Measurements from ENCODE around the gene AK8.

DNA sequence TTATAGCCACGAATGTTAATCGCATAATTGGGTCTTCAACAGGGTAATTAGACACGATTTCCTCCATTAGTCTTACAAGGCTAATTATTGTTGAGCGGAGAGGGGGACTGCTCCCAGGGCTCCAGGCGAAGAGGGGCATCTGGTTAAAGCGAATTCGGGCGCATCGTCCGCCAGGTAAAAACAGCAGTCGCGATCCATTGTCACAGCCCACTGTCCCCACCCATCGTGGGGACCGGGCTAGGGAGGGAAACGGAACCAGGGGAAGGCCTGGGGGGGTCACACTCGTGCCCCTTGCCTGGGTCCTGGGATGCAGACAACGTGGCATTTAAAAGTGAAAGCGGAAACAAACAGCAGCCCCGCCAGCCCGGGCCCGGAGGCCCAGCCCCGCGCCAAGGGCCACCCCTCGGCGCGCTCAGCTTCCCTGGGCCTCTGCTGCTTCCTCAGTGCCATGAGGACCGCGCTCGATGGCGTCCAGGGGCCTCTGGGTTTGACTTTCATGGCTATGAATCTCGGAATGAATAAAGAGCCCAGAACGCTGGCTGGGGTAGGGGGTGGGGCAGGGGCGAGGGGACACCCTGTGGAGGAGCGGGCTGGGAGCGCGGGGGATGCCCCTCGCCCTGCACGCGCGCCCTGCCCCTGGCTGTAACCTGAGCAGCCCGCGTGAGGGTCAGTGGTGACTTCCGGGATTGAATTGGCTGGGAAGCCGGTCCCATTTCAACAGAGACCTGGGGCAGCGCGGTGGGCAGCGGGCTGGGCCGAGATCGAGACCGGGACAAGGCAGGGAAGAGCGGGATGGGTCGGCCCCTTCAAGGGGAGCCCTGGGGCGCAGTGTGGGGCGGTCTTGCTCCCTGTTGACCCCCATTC, 107.9 kb downstream of the AK8 start:
- peak; percentile 48 for TF ChIP-seq POLR2AphosphoS5 (IDR thresholded peaks at IDR 0.05; ENCODE audit: low read depth)
- TF ChIP-seq EZH2 (IDR thresholded peaks at IDR 0.05; ENCODE audit: low read depth, unreplicated experiment), result no peak
- TF ChIP-seq, protein P1, sequence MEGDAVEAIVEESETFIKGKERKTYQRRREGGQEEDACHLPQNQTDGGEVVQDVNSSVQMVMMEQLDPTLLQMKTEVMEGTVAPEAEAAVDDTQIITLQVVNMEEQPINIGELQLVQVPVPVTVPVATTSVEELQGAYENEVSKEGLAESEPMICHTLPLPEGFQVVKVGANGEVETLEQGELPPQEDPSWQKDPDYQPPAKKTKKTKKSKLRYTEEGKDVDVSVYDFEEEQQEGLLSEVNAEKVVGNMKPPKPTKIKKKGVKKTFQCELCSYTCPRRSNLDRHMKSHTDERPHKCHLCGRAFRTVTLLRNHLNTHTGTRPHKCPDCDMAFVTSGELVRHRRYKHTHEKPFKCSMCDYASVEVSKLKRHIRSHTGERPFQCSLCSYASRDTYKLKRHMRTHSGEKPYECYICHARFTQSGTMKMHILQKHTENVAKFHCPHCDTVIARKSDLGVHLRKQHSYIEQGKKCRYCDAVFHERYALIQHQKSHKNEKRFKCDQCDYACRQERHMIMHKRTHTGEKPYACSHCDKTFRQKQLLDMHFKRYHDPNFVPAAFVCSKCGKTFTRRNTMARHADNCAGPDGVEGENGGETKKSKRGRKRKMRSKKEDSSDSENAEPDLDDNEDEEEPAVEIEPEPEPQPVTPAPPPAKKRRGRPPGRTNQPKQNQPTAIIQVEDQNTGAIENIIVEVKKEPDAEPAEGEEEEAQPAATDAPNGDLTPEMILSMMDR (conservative IDR thresholded peaks at IDR 0.05; ENCODE audit: low read depth in 2 of 2), result no peak
- no peak for TF ChIP-seq ZNF114 (CRISPR knock-in tag; IDR thresholded peaks at IDR 0.05)
- TF ChIP-seq CREB1 (CRISPR knock-in tag; IDR thresholded peaks at IDR 0.05; ENCODE audit: low read depth), result no peak
- TF ChIP-seq NANOG (IDR thresholded peaks at IDR 0.05; ENCODE audit: borderline replicate concordance), result no peak
- TF ChIP-seq, protein P2, sequence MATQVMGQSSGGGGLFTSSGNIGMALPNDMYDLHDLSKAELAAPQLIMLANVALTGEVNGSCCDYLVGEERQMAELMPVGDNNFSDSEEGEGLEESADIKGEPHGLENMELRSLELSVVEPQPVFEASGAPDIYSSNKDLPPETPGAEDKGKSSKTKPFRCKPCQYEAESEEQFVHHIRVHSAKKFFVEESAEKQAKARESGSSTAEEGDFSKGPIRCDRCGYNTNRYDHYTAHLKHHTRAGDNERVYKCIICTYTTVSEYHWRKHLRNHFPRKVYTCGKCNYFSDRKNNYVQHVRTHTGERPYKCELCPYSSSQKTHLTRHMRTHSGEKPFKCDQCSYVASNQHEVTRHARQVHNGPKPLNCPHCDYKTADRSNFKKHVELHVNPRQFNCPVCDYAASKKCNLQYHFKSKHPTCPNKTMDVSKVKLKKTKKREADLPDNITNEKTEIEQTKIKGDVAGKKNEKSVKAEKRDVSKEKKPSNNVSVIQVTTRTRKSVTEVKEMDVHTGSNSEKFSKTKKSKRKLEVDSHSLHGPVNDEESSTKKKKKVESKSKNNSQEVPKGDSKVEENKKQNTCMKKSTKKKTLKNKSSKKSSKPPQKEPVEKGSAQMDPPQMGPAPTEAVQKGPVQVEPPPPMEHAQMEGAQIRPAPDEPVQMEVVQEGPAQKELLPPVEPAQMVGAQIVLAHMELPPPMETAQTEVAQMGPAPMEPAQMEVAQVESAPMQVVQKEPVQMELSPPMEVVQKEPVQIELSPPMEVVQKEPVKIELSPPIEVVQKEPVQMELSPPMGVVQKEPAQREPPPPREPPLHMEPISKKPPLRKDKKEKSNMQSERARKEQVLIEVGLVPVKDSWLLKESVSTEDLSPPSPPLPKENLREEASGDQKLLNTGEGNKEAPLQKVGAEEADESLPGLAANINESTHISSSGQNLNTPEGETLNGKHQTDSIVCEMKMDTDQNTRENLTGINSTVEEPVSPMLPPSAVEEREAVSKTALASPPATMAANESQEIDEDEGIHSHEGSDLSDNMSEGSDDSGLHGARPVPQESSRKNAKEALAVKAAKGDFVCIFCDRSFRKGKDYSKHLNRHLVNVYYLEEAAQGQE (IDR thresholded peaks at IDR 0.05; ENCODE audit: unreplicated experiment), result no peak
- no peak for TF ChIP-seq JUNB (IDR thresholded peaks at IDR 0.05; ENCODE audit: unreplicated experiment)
- TF ChIP-seq EZH2phosphoT487 (IDR thresholded peaks at IDR 0.05; ENCODE audit: unreplicated experiment), result no peak
- TF ChIP-seq, protein P3, sequence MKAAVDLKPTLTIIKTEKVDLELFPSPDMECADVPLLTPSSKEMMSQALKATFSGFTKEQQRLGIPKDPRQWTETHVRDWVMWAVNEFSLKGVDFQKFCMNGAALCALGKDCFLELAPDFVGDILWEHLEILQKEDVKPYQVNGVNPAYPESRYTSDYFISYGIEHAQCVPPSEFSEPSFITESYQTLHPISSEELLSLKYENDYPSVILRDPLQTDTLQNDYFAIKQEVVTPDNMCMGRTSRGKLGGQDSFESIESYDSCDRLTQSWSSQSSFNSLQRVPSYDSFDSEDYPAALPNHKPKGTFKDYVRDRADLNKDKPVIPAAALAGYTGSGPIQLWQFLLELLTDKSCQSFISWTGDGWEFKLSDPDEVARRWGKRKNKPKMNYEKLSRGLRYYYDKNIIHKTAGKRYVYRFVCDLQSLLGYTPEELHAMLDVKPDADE (IDR thresholded peaks at IDR 0.05), result no peak
- TF ChIP-seq, protein P4, sequence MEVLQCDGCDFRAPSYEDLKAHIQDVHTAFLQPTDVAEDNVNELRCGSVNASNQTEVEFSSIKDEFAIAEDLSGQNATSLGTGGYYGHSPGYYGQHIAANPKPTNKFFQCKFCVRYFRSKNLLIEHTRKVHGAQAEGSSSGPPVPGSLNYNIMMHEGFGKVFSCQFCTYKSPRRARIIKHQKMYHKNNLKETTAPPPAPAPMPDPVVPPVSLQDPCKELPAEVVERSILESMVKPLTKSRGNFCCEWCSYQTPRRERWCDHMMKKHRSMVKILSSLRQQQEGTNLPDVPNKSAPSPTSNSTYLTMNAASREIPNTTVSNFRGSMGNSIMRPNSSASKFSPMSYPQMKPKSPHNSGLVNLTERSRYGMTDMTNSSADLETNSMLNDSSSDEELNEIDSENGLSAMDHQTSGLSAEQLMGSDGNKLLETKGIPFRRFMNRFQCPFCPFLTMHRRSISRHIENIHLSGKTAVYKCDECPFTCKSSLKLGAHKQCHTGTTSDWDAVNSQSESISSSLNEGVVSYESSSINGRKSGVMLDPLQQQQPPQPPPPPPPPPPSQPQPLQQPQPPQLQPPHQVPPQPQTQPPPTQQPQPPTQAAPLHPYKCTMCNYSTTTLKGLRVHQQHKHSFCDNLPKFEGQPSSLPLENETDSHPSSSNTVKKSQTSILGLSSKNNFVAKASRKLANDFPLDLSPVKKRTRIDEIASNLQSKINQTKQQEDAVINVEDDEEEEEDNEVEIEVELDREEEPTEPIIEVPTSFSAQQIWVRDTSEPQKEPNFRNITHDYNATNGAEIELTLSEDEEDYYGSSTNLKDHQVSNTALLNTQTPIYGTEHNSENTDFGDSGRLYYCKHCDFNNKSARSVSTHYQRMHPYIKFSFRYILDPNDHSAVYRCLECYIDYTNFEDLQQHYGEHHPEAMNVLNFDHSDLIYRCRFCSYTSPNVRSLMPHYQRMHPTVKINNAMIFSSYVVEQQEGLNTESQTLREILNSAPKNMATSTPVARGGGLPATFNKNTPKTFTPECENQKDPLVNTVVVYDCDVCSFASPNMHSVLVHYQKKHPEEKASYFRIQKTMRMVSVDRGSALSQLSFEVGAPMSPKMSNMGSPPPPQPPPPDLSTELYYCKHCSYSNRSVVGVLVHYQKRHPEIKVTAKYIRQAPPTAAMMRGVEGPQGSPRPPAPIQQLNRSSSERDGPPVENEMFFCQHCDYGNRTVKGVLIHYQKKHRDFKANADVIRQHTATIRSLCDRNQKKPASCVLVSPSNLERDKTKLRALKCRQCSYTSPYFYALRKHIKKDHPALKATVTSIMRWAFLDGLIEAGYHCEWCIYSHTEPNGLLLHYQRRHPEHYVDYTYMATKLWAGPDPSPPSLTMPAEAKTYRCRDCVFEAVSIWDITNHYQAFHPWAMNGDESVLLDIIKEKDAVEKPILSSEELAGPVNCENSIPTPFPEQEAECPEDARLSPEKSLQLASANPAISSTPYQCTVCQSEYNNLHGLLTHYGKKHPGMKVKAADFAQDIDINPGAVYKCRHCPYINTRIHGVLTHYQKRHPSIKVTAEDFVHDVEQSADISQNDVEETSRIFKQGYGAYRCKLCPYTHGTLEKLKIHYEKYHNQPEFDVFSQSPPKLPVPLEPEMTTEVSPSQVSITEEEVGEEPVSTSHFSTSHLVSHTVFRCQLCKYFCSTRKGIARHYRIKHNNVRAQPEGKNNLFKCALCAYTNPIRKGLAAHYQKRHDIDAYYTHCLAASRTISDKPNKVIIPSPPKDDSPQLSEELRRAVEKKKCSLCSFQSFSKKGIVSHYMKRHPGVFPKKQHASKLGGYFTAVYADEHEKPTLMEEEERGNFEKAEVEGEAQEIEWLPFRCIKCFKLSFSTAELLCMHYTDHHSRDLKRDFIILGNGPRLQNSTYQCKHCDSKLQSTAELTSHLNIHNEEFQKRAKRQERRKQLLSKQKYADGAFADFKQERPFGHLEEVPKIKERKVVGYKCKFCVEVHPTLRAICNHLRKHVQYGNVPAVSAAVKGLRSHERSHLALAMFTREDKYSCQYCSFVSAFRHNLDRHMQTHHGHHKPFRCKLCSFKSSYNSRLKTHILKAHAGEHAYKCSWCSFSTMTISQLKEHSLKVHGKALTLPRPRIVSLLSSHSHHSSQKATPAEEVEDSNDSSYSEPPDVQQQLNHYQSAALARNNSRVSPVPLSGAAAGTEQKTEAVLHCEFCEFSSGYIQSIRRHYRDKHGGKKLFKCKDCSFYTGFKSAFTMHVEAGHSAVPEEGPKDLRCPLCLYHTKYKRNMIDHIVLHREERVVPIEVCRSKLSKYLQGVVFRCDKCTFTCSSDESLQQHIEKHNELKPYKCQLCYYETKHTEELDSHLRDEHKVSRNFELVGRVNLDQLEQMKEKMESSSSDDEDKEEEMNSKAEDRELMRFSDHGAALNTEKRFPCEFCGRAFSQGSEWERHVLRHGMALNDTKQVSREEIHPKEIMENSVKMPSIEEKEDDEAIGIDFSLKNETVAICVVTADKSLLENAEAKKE (CRISPR knock-in tag; IDR thresholded peaks at IDR 0.05), result no peak
- TF ChIP-seq STAT1 (IDR thresholded peaks at IDR 0.05; ENCODE audit: unreplicated experiment), result no peak

Data from GM23338 (cell line).